Measurements from ENCODE around the gene FAM107A. TPM values are rescaled to one million over a fixed set of nuclear protein-coding genes. Genes with fewer than 3 reads are reported as not detected.

Gene FAM107A
- polyA plus RNA-seq, 1 donor (not counting 4 experiments of a cell fraction or from before 2014, with no cell fraction given) = not detected

- Histone ChIP-seq H3K9me1 (ENCODE audit: control insufficient read depth, extremely low read depth, insufficient read depth, low read length) (no peaks in the 10 kb centered on the region), H3K4me1 (ENCODE audit: control insufficient read depth, extremely low read depth, insufficient read depth, low read length) (peaks cover 14% of the 10 kb centered on the region), H3K36me3 (ENCODE audit: control insufficient read depth in 2 of 2, extremely low read depth in 1 of 2, insufficient read depth in 2 of 2, low read length in 2 of 2) (no peaks in the 10 kb centered on the region), H2AFZ (ENCODE audit: control insufficient read depth, low read length) (no peak overlapping the region), H3K4me3 (ENCODE audit: control insufficient read depth in 2 of 3, extremely low read depth in 1 of 3, insufficient read depth in 2 of 3, low read depth in 1 of 3, low read length in 3 of 3) (no peak overlapping the region), H4K20me1 (ENCODE audit: control insufficient read depth, extremely low read depth, insufficient read depth, low read length) (no peaks in the 10 kb centered on the region), H3K79me2 (ENCODE audit: control insufficient read depth, insufficient read depth, low read length) (no peaks in the 10 kb centered on the region), H3K27me3 (ENCODE audit: control insufficient read depth, extremely low read depth, insufficient read depth, low read length) (no peaks in the 10 kb centered on the region), H3K4me2 (ENCODE audit: control insufficient read depth, extremely low read depth, insufficient read depth, low read depth, low read length) (no peak overlapping the region), H3K9me3 (ENCODE audit: control insufficient read depth, low read depth, low read length) (no peaks in the 10 kb centered on the region), H3K27ac (ENCODE audit: control insufficient read depth, insufficient read depth, low read length) (no peak overlapping the region), H3K9ac (ENCODE audit: control insufficient read depth, extremely low read depth, insufficient read depth, low read length) (no peak overlapping the region)
- no peak for TF ChIP-seq EZH2 (IDR thresholded peaks at IDR 0.05; ENCODE audit: low read length)
- TF ChIP-seq CTCF (optimal IDR thresholded peaks at IDR 0.05 in 1 of 3, IDR thresholded peaks at IDR 0.05 in 1 of 3, conservative IDR thresholded peaks at IDR 0.05 in 1 of 3; ENCODE audit: extremely low read depth in 1 of 3, insufficient read depth in 2 of 3, low read length in 3 of 3) = peak; percentile 90 to 96 (median 94)
- peak; percentile 48 for FAIRE-seq
- dilution Hi-C loops (cut with MboI; ENCODE audit: extremely low pct_ligation_motif_present, low sequenced_read_pairs) = no loop called here
- DNase-seq (ENCODE audit: low read depth, low spot score) = peak; percentile 9
Observed at GRCh38 chr3:58532794-58533220, 44.4 kb downstream of the FAM107A start.

GRCh38 chr3:58531956-58532355, 45.2 kb downstream of the FAM107A start:
- no peak overlapping the region for H3K4me3 ChIP-seq (ENCODE audit: control insufficient read depth in 2 of 3, extremely low read depth in 1 of 3, insufficient read depth in 2 of 3, low read depth in 1 of 3, low read length in 3 of 3)
- FAIRE-seq (no peak), DNase-seq (ENCODE audit: low read depth, low spot score) (no peak)
- no peaks in the 10 kb centered on the region for H3K9me1 ChIP-seq (ENCODE audit: control insufficient read depth, extremely low read depth, insufficient read depth, low read length)
- no peaks in the 10 kb centered on the region for H3K36me3 ChIP-seq (ENCODE audit: control insufficient read depth in 2 of 2, extremely low read depth in 1 of 2, insufficient read depth in 2 of 2, low read length in 2 of 2)
- H3K27ac ChIP-seq (ENCODE audit: control insufficient read depth, insufficient read depth, low read length) = no peak overlapping the region
- no peak overlapping the region for H3K9ac ChIP-seq (ENCODE audit: control insufficient read depth, extremely low read depth, insufficient read depth, low read length)
- no peaks in the 10 kb centered on the region for H4K20me1 ChIP-seq (ENCODE audit: control insufficient read depth, extremely low read depth, insufficient read depth, low read length)
- H3K9me3 ChIP-seq (ENCODE audit: control insufficient read depth, low read depth, low read length) = no peaks in the 10 kb centered on the region
- no peaks in the 10 kb centered on the region for H3K79me2 ChIP-seq (ENCODE audit: control insufficient read depth, insufficient read depth, low read length)
- peaks cover 14% of the 10 kb centered on the region for H3K4me1 ChIP-seq (ENCODE audit: control insufficient read depth, extremely low read depth, insufficient read depth, low read length)
- no peak overlapping the region for H2AFZ ChIP-seq (ENCODE audit: control insufficient read depth, low read length)
- dilution Hi-C loops (cut with MboI; ENCODE audit: extremely low pct_ligation_motif_present, low sequenced_read_pairs) = no loop called here
- H3K27me3 ChIP-seq (ENCODE audit: control insufficient read depth, extremely low read depth, insufficient read depth, low read length) = no peaks in the 10 kb centered on the region
- no peak overlapping the region for H3K4me2 ChIP-seq (ENCODE audit: control insufficient read depth, extremely low read depth, insufficient read depth, low read depth, low read length)
- TF ChIP-seq EZH2 (IDR thresholded peaks at IDR 0.05; ENCODE audit: low read length) (no peak), CTCF (optimal IDR thresholded peaks at IDR 0.05 in 1 of 3, IDR thresholded peaks at IDR 0.05 in 1 of 3, conservative IDR thresholded peaks at IDR 0.05 in 1 of 3; ENCODE audit: extremely low read depth in 1 of 3, insufficient read depth in 2 of 3, low read length in 3 of 3) (peak; percentile 26 to 38 (median 37))
